ENCODE data around the gene ZNF460. TPM values are rescaled to one million over a fixed set of nuclear protein-coding genes. Genes with fewer than 3 reads are reported as not detected.

The ZNF460 gene
- total and polyA plus RNA-seq, 2 of the 13 experiments (the other 11 are each of a cell fraction or from before 2014, with no cell fraction given) = 14.5 to 44.8 TPM

- TF ChIP-seq MNT (IDR thresholded peaks at IDR 0.05) = no peak
- TF ChIP-seq KLF13 (CRISPR knock-in tag; IDR thresholded peaks at IDR 0.05) = no peak
- TF ChIP-seq RAD21 (CRISPR knock-in tag; IDR thresholded peaks at IDR 0.05) = no peak
- TF ChIP-seq NAIF1 (CRISPR knock-in tag; IDR thresholded peaks at IDR 0.05; ENCODE audit: borderline replicate concordance) = no peak
- no peak for TF ChIP-seq ARID3A (IDR thresholded peaks at IDR 0.05; ENCODE audit: low read depth, low read length)
- no peak for TF ChIP-seq BATF2 (CRISPR knock-in tag; IDR thresholded peaks at IDR 0.05)
- TF ChIP-seq CERS6 (CRISPR knock-in tag; IDR thresholded peaks at IDR 0.05) = no peak
- peak; percentile 48; the same call in 1 of the 2 replicates for TF ChIP-seq TFDP1 (CRISPR knock-in tag; IDR thresholded peaks at IDR 0.05; ENCODE audit: borderline replicate concordance)
- TF ChIP-seq ZUFSP (CRISPR knock-in tag; IDR thresholded peaks at IDR 0.05; ENCODE audit: borderline replicate concordance) = no peak
- no peak; the same call in 1 of the 2 replicates for TF ChIP-seq ZNF430 (CRISPR knock-in tag; IDR thresholded peaks at IDR 0.05)
- no peak for TF ChIP-seq KDM1A (CRISPR knock-in tag; IDR thresholded peaks at IDR 0.05)
- no peak for TF ChIP-seq SP5 (CRISPR knock-in tag; IDR thresholded peaks at IDR 0.05; ENCODE audit: borderline replicate concordance, low read depth)
- no peak for TF ChIP-seq HNRNPK (IDR thresholded peaks at IDR 0.05; ENCODE audit: low read depth, low read length, poor library complexity, severe bottlenecking)
- TF ChIP-seq MBNL3 (CRISPR knock-in tag; conservative IDR thresholded peaks at IDR 0.05) = no peak
- TF ChIP-seq THYN1 (CRISPR knock-in tag; IDR thresholded peaks at IDR 0.05; ENCODE audit: borderline replicate concordance, low read depth) = no peak
- TF ChIP-seq THAP11 (CRISPR knock-in tag; IDR thresholded peaks at IDR 0.05) = peak; percentile 94
- TF ChIP-seq ZNF362 (CRISPR knock-in tag; IDR thresholded peaks at IDR 0.05; ENCODE audit: borderline replicate concordance) = peak; percentile 30; the same call in 1 of the 2 replicates
- no peak for TF ChIP-seq ZNF562 (CRISPR knock-in tag; IDR thresholded peaks at IDR 0.05; ENCODE audit: borderline replicate concordance)
- TF ChIP-seq ESRRA (CRISPR knock-in tag; IDR thresholded peaks at IDR 0.05; ENCODE audit: low read depth) = no peak
Observed at GRCh38 chr19:57320180-57321084, 40.1 kb downstream of the ZNF460 start, which contains the start of gene ZNF543 (continued).
